Middle frontal gyrus (tissue), 1 donor: ENCODE results near the gene MAPK1.
"Not testable (repeated sequence)": the region's sequence is repeated elsewhere in the genome, so short reads cannot be mapped to it uniquely, and the experiment has no call there.

Source experiments
- DNase-seq: peaks from one replicate; pipeline ENCODE4 v3.0.0-alpha.2; 2015; ENCODE audit warnings: low spot score; ENCODE audit errors: extremely low spot score

MAPK1 gene

DNA sequence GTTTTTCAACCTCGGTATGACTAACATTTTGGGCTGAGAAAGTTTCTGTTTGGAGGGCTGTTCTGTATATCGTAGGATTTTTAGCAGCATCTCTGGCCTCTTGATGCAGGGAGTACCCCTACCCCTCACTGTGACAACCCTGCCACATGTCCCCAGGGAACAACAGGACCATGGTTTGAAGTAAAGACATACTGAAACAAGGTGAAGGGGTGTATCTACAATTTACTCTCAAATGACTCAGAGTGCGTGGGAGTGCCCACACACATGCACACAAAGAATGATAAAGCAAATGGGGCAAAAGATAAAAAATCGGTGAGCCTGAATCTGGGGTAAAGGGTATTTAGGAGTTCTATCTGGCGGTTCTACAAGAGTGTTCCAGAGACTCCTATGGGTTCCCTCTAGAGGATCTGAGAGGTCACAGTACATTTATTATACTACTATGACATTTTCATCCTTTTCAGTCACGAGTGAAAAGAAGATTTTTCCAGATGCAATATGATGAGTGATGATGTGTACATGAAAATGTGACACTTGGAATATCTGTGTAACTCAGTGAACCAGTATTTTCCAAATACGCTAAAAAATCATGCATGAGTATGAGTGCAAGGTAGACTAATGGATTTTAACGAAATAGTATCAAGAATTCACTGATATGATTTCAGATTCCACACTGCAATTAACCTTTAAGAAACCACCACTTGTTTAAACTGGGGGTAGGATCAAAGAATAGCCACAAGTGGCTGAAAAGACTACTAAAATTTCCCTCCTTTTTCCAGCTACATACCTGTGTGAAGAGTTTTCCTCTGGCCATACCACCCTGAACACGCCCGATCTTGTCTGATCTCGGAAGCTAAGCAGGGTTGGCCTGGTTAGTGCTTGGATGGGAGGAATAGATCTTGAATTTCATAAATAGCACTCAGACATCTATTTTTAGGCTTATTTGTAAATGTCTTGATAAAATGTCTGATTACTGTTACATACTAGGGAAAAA lies 75.5 kb downstream of the MAPK1 start:
- DNase-seq = no peak

- not testable (repeated sequence) for DNase-seq
These were observed 76.4 kb downstream of the MAPK1 start for GRCh38 chr22:21790849-21791610.

DNA sequence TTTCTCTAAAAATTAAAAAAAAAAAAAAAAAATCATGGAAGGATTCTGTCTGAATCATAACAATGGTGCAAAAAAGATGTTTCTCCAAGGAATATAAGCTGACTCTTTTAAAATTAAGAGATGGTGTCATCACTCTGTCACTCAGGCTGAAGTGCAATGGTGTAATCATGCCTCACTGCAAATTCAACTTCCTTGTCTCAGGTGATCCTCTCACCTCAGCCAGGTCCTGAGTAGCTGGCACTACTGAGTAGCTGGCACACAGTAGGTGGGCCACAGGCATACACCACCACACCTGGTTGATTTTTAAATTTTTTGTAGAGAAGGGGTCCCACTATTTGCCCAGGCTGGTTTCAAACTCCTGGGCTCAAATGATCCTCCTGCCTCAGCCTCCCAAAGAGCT lies 77.1 kb downstream of the MAPK1 start:
- DNase-seq = no peak

DNA sequence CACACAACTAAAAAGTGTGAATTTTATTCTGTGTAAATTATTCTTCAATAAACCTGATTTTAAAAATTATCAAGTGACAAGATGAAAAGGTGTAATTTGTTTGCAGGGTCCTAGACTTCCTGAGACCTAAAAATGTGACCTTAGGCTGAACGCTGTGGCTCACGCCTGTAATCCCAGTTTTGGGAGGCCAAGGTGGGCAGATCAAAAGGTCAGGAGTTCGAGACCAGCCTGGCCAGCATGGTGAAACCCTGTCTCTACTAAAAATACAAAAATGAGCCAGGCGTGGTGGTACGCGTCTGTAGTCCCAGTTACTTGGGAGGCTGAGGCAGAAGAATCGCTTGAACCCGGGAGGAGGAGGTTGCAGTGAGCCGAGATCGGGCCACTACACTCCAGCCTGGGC lies 79.9 kb downstream of the MAPK1 start:
- DNase-seq = not testable (repeated sequence)

GRCh38 chr22:21780259-21780658 lies 87.2 kb downstream of the MAPK1 start:
- no peak for DNase-seq

GRCh38 chr22:21779444-21779843 lies 88.0 kb downstream of the MAPK1 start:
- DNase-seq = no peak

DNA sequence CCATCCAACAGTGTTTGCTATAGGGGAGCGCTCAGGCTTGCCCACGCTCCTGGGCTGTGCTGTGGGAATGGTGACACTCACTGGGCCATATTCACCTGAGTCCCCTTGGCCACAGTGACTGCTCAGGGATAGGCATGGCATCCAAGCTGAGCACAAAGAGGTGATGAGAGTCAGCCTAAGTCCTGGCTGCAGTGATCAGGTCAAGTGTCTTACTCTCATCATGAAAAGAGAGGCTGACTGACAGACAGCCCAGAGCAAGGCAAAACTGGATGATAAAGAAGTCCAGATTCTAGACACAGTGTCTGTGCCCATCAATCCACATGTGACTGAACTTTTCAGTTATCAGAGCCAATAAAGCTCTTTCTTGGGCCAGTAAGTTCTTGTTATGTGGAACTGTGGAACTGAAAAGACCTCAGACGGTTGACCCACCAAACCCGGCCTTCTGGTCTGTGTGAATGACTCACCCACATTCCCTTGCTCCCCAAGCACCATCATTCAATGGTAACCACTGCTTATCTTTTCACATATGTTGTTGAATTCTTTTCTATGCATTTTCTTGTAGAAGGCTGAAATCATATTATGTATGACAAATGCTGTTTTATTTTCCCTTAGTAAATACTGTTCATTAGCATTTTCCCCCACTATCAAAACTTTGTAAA lies 88.6 kb downstream of the MAPK1 start:
- no peak for DNase-seq

DNA sequence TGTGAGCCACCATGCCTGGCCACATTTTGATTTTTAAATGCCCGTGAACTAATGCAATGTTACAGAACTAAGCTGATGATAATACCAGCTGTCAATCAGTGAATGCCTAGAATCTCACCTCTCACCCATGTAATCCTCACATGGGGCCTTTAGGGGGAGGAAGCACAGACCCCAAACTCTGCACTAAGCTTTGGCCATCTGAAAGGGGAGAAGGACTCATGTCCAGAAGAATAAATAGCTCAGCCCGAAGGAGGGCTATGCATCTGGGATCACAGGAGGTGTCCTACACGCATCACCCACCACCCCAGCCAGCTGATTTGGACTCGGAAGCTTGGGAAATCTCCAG lies 95.8 kb downstream of the MAPK1 start:
- no peak for DNase-seq

DNA sequence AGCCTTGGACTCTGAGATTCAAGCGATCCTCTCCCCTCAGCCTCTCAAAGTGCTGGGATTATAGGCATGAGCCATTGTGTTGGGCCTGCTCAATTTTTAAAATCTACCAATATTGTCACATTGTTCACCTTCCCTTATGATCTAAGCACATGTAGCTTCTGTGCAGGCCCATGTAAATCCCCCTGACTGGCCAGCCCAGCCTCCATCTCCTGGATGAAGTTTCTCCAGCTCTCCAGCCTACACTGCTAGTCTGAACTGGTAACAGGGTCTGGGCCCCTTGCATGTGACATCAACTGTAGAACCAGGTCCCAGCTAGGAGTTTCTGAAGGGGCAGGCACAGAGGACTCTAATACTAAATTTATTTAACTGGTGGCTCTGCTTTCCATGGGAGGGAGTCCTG lies 99.0 kb downstream of the MAPK1 start:
- no peak for DNase-seq

GRCh38 chr22:21766691-21767462 lies 100.6 kb downstream of the MAPK1 start:
- DNase-seq = no peak

- no peak for DNase-seq
These were observed 101.4 kb downstream of the MAPK1 start for GRCh38 chr22:21765909-21766529.

- no peak for DNase-seq
These were observed 103.2 kb downstream of the MAPK1 start for GRCh38 chr22:21764038-21764804.

- no peak for DNase-seq
These were observed 104.5 kb downstream of the MAPK1 start for GRCh38 chr22:21762712-21763581.

DNA sequence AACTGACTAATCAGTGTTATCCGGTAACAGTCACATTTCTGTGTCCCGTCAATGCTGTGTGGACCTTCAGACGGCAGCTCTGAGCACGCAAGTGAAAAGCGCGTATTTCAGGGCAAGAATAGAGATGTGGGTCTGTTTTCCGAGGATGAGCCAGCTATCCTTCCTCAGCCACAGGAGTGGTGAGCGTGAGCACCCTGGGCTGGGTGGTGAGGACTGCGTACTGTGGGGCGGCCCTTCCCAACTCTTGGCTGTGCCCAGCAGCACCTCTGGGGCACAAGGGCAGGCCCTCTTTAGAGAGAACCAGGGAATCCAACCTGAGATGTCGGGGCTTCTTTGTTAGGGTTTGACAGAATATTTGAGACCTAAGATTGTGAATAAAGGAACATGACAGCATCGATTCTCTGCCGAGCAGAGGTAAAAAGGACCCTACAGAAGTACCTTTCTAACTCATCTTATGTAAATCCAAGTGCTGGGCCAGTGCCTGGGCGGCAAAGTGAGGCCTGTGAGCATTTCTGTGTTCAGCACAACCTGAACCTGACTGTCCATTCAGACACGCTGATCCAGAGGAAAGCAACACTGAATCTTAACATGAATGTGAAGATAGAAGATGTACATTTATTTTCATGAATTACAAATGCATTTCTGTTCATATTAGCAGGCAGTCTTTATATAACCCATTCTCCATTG lies 105.3 kb downstream of the MAPK1 start:
- DNase-seq = no peak

- DNase-seq = no peak
These were observed 106.4 kb downstream of the MAPK1 start for GRCh38 chr22:21761086-21761485.

- no peak for DNase-seq
These were observed 106.8 kb downstream of the MAPK1 start for GRCh38 chr22:21760640-21761039.

GRCh38 chr22:21759646-21760376 lies 107.6 kb downstream of the MAPK1 start:
- DNase-seq = no peak

DNA sequence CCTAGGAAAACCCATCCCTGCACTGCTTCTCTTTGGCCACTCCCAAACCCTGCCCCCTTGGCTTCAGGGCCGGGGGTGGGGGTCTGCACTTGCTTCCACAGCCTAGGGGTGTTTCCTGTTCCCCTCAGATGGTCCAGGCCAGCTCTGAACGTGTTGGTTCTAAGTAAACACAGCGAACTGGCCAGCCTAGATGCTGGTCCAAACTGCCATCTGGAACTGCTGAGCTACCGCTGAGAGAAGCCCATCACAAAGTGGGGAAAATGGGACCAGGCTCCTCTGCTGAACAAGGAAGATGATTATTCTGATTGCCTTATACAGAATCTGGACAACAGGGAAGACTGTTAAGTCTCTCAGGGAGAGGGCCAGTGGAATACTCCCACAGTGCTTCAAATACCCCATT lies 108.4 kb downstream of the MAPK1 start:
- DNase-seq = no peak
